Stimulated activated CD8-positive, alpha-beta memory T cell treated with anti-CD3 and anti-CD28 coated beads, Interleukin-7, amount 100 ng/mL, for 24 hours (primary cell): ENCODE measurements around the gene SPZ1.
"Not testable (repeated sequence)": the region's sequence is repeated elsewhere in the genome, so short reads cannot be mapped to it uniquely, and the experiment has no call there.

ENCODE experiments used
- DNase-seq: peaks from one replicate; pipeline ENCODE4 v3.0.0-alpha.2; 2020; ENCODE audit warnings: low read depth

The SPZ1 gene

GRCh38 chr5:80337379-80337778, 17.6 kb downstream of the SPZ1 start:
- DNase-seq: no peak

GRCh38 chr5:80339116-80339515, 19.3 kb downstream of the SPZ1 start:
- no peak for DNase-seq

- no peak for DNase-seq
These were observed 21.4 kb downstream of the SPZ1 start for GRCh38 chr5:80341016-80341775.

GRCh38 chr5:80343067-80343466, 23.3 kb downstream of the SPZ1 start:
- DNase-seq: no peak

GRCh38 chr5:80346055-80346454, 26.3 kb downstream of the SPZ1 start:
- DNase-seq: no peak

- DNase-seq: no peak
These were observed 28.4 kb downstream of the SPZ1 start for GRCh38 chr5:80348171-80348570.

- not testable (repeated sequence) for DNase-seq
These were observed 31.2 kb downstream of the SPZ1 start for GRCh38 chr5:80351019-80351418.

GRCh38 chr5:80355686-80356085, 35.9 kb downstream of the SPZ1 start:
- no peak for DNase-seq

- no peak for DNase-seq
These were observed 37.9 kb downstream of the SPZ1 start for GRCh38 chr5:80357671-80358070.

- no peak for DNase-seq
These were observed 41.2 kb downstream of the SPZ1 start for GRCh38 chr5:80360914-80361444.

- DNase-seq: no peak
These were observed 45.1 kb downstream of the SPZ1 start for GRCh38 chr5:80364892-80365291.

GRCh38 chr5:80368661-80369480, 49.1 kb downstream of the SPZ1 start:
- no peak for DNase-seq

- DNase-seq: no peak
These were observed 49.7 kb downstream of the SPZ1 start for GRCh38 chr5:80369521-80369920.

- no peak for DNase-seq
These were observed 50.6 kb downstream of the SPZ1 start for GRCh38 chr5:80370390-80370789.
